NOMO-1 (cell line): Measurements from ENCODE around the gene TTI1.

Experiments
- DNase-seq, 2 experiments: peaks; one replicate each; lab custom pipeline; 2025; ENCODE audit not compliant: unreplicated experiment in 2 of 2; lab: John Stamatoyannopoulos, UW

The TTI1 gene

GRCh38 chr20:37989601-37990295 lies 43.5 kb downstream of the TTI1 start:
- DNase-seq: peak in 1 of 2 experiments; percentile 54

DNA sequence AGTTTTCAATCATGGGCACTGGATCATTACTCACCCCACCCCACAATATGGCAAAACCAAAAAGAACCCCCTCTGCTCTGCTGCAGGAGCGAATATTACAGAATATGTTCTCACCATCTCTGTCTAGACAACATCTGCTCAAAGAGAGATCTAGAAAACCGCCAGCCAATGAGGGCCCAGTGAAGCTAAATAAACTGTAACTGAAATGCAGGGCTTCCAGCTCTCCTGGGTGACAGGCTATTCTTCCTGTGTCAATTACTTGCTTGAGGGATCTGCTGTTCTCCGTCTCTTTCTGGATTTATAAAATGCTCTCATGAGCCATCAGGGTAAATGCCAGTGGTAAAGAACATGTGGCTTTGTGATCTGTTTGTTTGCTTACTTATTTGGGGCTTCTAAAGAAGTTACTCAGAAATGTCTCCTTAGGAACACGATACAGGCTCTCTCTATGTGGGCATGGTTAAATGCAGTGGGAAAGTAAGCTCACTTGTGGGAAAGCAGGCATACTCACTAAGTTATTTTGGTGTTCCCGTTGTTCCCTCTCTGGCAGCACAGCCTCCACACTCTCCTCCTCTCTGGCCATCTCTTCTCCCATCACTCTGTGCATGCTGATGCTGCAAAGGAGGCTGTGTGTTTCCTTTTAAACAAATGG lies 44.8 kb downstream of the TTI1 start:
- DNase-seq: no peak

DNA sequence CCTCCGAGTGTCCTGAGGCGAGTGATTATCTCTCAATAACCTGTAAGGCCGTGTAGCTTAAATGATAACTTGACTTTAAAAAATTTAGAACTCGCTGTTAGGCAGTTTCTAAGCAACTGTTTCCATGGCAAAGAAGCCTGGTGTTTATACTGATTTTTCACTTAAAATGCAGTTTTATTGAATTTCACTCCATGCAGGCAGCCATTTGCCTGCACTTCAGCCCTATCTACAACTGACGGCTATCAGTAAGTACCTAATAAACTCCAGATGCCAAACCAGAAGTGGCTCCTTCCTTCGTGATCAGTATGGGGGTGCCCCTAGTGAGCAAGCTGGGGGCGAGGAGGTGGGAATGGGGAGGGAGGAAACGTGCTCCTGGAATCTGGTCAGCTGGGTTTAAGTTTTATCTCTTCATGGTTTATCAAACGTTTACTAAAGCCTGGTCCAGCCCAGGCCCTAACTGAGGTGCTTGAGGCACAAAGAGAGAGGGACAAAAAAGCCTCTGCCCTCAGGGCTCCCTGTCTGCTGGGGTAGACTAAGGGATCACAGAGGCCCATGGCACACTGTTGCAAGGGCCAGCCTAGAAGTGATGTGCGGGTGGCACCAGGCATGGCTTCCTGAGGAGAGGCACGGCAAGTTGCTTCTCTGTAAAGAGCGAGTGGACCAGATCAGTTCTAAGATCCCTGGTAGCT lies 45.5 kb downstream of the TTI1 start:
- no peak for DNase-seq

DNA sequence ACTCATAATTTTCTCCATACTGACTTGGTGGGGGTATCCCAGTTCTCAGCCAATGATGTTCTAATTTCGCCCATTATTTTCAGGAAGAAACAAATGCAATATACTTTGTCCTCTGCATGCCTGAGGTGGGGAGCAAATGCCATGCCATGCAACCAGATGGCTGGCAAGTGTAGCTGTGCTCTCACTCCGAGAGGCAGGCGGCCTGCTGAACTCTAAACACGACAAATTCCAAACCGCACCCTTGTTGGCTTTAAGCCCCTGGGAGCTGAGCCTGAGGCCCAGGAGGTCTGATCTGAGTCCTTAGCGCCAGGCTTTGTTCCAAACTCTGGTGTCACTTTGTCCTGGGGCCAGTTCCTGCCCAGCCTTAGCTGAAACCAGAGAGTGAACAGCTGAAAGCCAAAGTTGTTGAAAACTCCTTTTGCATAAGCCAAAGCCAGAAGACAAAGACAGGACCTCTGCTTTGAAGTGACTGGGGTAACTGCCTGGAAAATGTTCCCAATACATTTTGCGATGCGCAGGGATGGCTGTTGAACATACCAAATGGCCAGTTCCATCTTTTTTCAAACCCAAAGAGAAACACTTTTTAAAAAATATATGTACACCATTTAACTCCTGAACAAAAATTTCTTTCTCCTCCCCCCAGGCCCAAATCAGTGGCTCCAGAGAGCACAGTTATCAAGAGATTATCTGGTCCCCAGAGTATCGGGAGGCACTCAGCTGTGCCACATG lies 46.2 kb downstream of the TTI1 start:
- DNase-seq: no peak

DNA sequence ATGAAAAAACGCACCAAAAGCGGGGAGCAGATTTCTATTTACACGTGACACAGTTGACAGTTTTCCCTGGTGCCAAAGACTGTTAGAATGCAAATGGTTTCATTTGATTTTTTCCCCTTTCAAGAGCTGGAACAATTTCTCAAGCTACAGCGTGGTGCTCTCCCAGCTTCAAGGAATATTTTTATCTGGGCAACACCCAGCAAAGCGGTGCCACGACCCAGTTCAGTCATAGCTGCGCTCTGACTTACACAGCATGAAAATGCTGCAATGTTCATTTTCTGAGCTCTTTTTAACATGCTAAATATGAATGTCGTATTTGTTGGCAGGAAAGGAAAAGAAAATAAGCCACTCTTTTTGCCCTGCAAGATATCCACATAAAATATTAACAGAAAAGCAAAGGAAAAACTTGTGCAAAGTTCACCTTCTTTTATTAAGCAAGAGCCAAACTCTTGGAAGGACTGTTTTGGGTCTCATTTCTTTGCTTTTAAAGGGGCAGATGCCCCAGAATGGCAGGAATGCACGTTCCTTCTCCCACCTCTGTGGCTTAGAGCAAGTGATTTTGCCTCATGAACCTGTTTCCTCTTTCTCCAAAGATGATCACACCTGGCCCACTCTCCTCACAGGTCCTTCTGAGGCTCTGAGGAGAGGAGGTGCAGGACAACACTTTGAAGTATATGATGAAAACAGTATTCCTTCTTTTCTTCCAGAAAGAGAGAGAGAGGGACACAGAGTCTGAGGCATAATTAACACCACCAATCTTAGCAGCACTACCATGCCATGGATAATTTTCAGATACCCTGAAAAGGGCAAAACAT lies 47.0 kb downstream of the TTI1 start:
- DNase-seq: no peak

DNA sequence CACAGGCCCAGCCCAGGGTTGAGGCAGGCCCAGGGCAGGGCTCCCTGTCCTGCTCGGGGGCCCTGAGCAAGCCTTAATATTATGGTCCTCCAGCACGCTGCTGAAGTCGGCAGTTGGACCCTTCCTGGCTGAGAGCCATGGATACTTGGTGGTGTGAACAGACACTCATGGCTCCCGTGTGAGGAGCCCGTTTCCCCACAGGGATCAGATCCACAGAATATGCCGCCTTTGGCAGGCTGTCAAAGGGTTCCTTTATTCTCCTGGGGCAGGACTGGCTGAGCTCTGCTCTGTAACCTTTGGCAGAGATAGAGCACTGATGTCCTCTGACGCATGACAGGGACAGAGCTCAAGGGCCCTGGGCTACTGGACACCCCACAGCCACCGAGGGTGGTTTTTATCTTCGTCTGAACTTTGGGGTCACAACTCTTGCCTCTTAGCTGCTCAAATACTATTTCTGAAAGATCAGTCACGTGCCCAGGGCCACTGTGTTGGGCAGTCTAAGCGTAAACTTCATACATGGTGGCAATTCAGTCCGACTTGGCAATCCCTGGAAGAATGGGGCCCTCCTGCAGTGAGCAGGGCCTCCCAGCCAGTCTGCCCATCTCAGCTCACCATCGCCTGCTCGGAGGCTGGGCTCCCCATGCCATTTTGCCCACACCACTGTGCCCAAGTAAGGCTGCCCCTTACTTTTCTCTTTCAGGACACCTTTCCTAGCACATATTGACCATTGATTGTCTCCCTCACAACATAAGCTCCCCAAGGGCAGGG lies 49.1 kb downstream of the TTI1 start:
- DNase-seq: no peak

DNA sequence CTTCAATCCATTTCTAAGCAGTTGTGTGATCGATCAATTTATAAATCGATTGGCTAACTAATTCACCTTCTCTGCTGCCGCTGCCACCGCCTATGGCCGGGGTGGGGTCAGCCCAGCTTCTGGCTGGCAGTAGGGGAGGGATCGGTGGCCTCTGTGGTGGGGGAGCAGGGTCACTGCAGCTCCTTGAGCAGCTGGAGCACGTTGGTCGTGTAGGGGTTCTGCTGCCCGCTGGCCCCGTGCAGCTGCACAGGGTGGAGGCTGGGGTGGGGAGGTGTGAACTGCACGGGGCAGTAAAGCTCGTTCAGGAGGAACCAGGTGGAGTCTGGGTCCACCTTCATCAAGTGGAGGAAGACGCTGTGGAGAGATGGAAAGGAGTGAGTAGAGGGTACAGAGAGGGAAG lies 50.0 kb downstream of the TTI1 start:
- DNase-seq: no peak

GRCh38 chr20:37981568-37981967 lies 51.7 kb downstream of the TTI1 start:
- no peak for DNase-seq

DNA sequence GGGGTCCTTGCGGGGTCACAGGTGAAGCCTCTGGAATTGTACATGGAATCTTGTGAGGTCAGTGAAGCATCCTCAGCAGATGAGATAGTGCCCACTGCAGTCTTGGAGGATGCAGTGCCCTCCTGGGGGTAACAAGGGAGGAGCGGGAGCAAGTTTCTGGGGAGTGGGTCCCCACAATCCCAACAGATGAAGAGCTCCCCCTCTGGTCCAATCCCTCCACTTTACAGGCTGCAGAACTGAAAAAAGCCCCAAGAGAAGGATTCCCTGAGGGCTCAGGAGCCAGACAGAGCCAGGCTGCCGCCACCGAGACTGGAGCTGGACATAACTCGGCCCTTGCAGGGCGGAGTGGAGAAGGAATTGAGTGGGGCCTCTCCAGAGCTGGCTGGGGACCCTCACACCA lies 52.4 kb downstream of the TTI1 start:
- no peak for DNase-seq

DNA sequence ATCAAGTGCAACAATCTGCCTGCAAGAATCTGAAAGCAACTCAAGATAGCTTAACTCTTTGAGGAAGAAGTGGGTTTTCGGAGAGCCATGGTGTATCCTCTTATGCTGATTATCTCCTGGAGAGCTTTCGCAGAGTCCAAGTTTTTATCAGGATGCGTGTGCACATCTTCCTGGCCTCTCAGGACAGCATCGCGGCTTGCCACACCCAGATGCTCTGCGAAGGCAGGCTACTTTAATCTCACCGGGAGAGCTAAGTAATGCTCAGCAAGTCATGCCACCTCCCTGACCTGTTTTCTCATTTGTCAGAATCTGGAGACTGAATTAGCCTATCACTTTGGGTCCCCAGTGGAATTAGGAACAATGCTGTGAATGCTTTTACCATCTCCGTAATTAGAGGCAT lies 52.9 kb downstream of the TTI1 start:
- no peak for DNase-seq

DNA sequence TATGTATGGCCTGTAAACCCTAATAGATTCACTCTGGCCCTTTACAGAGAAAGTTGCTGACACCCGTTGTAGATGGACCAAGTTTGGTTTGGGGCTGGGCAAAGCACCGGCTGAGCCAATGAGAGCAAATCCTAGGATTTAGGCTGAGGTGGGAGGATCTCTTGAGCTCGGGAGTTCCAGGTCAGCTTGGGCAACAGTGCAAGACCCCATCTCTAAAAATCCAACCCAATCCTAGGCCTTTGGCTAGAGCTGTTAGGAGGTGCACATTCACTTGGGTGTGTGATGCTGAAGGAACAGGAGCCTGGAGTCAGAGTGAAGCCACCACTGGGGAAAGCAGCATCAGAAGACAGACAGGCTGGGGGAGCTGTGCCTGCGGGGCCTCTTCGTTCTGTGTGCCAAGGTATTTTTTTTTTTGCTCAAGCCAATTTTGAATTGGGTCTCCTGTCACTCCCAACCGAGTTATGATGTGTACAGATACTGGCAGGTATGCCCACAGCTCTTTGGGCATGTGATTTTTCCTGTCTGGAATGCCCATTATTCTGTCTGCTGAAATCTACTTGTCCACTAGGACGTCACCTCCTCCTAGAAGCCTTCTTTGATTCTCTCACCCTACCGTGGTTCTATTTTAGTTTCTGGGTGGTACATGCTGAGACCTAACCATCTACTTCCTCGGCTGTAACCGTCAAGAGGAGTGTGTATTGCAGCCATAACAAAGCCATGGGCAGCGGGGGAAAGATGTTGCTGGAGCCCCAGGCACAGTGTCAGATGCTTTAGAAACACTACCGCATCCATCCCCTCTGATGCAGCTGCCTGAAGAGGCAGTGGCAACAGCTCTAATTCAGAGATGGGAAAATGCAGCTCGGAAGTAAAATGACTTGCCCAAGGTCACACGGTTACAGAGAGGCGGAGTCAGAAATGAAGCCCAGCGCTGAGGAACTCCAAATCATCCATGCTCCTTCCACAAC lies 54.0 kb downstream of the TTI1 start:
- no peak for DNase-seq

DNA sequence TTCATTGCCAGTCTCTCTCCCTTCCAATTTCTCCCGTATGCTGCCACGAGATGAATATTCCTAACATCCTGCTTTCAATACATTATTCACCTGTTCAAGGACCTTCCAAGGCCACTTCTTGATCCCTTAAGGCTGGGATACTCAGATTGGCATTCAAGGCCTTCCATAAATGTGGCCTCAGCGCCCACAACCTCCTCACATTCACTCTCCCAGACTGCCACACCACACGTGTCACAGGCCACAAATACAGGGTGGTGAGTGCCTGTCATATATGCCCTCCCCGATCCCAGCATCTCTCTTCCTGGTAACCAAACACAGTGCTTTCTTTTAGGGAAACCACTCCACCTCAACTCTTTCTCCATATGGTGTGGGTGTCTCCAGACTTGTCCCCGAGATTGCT lies 55.5 kb downstream of the TTI1 start:
- no peak for DNase-seq

GRCh38 chr20:37977338-37977737 lies 55.9 kb downstream of the TTI1 start:
- DNase-seq: no peak

DNA sequence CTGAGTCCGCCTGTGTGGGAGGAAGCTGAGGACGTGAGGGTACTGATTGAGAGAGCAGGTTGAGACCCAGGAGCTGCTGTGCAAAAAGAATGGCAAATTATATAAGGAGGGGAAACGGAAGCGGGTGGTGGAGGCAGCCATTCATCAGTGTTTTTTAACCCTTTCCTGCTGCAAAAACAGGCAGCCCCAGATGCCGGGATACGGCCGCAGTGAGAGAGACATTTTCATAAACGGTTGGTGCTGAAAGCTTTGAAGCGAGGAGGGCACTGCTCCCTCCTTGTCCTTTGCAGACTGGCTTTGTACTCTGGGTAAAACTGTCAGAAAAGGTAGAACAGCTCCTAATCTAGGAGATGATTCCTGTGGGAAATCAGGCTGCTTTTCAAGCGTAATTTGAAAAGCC lies 56.4 kb downstream of the TTI1 start:
- DNase-seq: no peak

GRCh38 chr20:37973059-37973910 lies 60.0 kb downstream of the TTI1 start:
- no peak for DNase-seq

DNA sequence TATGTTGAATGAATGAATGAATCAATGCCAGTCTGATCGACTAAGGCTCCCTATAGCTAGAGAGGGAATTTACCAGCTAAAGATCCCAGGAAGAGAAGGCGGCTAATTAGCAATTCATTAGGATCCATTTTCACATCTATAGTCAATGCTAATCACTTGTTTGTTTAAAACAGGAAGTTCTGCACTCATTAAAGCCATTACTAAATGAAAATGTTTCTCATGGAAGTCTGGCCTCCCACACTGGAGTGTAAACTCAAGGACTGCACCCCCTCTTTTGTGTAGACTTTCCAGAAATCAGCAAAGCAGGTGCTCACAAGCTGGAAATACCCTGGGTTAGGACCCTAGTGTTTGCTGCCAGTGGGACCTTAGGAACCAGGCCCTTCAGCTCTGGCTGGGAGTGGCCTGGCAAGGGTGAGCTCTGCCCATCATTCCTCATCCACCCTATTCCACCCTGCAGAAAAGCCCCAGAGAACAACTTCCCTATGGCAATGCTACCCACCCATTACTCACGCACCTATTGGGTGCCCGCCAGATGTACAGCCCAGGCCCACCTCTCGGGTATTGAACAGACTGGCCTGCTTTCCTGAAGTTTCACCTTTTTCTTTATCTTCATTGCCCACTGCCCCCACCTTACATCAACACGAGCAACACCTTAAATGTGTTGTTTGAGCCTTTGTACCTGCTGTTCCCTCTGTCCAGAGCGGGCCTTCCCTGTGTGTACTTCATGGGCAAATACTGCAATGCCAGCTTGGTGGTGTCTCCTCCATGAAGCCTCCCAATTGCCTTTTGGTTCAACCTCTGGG lies 60.8 kb downstream of the TTI1 start:
- no peak for DNase-seq

DNA sequence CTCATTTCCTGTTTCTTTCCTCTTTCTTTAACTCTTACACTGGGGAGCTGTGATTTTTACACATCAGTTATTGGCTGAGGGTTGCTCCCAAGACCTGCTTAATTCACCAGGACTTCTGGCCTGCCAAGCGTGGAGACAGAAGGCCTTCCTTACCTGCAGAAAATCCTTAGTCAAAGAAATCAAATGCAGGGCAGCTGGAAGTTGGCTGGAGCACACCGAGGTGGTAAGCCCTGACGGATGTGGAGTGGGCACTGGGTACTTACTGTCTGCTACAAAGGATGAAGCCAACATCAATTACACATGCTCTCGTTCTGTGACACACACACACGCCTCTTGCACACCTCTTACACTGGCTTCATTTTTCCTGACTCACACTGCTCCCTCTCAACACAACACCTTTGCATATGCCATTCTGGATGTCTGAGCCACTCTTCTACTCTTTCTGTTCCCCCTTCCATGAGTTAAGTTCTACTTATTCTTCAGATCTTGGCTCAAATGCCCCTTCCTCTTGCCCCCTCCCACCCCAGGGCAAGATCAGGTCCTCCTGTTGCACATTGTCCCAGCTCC lies 61.6 kb downstream of the TTI1 start:
- no peak for DNase-seq
